ENCODE results near the gene NHEJ1.

NHEJ1 gene

DNA sequence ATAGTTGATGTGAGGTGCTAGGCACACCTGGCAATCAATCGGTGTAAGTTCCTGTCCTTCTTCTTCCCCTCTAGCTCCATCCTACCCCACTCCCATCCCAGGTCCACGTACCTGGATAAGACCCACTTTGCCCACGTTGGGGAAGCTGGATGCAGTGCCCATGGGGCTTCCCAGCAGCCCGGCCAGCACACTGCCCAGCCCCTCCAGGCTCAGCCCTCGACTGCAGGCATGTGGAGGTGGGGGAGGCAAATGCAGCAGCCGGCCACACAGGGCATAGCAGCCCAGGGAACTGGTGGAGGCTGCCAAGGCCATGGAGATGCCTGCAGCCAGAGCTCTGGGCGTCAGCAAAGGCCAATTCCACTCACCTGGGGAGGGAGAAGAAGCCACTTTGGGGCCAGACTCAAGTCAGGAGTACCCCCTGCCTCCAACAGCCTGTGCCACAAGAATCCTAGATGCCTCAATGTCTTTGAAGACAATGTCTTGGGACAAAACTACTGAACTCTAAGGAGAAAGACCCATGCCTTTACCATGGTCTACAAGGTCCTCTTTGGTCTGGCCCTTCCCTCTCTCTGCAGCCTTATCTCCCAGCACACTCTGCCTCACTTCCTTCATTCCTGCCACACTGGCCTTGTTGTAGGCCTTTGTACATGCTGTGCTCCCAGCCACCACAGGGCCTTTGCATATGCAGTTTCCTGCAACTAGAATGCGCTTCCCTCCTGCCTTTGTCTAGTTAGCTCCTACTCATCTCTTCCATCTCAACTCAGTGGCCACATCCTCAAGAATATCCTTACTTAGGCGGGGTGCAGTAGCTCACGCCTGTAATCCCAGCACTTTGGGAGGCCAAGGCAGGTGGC is 4.7 kb upstream of the NHEJ1 start:
- DNase-seq, result no peak

DNA sequence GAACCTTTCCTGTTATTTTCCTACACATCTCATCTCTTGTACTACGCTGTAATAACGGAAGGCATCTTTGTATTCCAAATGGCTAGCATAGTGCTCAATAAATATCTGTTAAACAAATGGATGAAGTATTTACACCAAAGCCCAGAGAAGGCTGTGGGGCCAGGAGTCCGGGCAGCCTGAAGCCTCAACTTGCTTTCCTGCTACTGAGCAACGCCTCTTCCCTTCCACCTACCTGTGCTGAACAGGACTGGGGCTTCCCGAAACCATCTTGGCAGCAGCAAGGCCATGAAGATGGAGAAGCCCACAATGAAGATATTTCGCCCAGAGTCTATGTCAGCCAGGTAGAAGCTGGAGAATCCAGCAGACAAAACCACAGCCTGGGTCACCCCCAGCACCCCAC is 2.5 kb upstream of the NHEJ1 start:
- DNase-seq, result no peak

- DNase-seq, result no peak
These were observed 482 bp upstream of the NHEJ1 start for GRCh38 chr2:219161097-219161496.

DNA sequence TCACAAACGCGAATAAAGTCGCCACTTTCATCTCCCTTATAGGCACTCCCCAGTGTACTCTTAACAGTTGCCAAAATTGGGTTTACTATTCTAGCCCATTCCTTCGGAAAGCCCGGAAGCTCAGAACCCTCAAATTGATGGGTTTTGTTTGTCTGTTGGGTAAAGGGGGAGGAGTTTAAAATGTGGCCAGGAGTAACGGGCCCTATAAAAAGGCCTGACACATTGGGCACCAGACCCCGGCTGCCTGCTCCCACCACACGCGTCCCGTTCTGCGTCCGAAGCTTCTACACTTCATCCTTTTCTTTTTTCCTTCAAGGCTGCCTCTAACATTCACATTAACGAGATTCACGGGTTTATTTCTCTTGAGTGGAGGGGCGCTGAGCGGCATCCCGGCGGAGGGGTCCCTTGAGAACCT is 837 bp downstream of the NHEJ1 start:
- no peak for DNase-seq

- no peak for DNase-seq
These were observed 2.0 kb downstream of the NHEJ1 start for GRCh38 chr2:219158586-219158985.

- no peak for DNase-seq
These were observed 2.6 kb downstream of the NHEJ1 start for GRCh38 chr2:219158025-219158424.

DNA sequence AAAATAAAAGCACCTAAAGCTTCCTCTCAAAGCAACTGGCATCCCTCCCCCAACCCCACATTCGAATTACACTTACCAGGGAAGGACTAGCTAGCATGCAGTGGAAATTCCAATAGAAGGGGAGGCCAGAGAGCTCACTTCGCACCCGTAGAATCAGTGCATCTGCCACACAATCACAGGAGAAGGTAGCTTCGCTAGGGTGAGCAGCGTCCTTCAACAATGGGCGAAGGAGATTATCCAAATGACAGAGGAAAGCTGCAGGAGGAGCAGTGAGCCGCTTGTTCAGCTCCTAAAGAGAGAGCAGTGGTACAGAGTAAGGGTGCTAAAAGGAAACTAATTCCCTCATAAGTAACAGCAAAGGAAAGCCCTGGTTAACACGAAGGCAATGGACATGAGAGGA is 3.2 kb downstream of the NHEJ1 start:
- DNase-seq, result no peak

GRCh38 chr2:219155054-219155644 is 5.5 kb downstream of the NHEJ1 start:
- DNase-seq, result no peak

- no peak for DNase-seq
These were observed 10.9 kb downstream of the NHEJ1 start for GRCh38 chr2:219149667-219150066.

DNA sequence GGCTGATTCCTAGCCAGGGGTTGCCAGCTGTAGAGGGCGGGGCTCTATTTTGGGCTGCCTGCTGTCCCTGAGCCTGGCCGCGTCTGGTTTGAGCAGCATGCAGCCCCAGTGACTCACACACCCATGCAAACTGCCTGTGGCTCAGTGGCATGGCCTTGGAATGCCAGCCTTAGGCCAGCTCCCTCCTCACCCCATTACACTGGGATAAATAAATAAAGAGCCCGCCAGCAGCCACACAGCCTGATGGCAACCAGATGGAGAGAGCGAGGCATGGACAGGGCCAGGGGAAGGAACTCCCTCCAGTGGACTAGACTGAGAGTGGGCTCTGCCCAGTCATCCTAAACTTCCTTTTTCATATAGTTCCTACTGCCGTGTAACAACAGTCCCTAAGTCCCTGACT is 18.3 kb downstream of the NHEJ1 start:
- DNase-seq, result no peak

- no peak for DNase-seq
These were observed 19.9 kb downstream of the NHEJ1 start for GRCh38 chr2:219140722-219141121.

DNA sequence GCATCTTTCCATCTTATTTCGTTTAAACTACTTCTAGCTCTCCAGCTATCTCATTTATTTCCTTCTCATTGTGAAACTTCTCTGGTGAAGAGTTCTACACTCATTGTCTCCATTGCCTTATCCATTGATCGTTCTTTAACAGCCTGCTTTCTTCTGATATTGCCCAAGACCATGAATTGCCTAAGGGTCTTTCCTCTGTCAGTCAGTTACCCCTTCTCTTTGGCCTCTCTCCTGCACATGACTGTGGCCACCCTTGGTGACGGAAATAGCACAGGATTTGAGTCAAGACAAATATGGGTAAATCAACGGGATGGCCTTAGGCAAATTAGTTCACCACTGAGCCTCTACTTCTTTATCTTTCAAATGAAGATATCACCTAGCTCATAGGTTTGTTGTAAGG is 26.6 kb downstream of the NHEJ1 start:
- no peak for DNase-seq

DNA sequence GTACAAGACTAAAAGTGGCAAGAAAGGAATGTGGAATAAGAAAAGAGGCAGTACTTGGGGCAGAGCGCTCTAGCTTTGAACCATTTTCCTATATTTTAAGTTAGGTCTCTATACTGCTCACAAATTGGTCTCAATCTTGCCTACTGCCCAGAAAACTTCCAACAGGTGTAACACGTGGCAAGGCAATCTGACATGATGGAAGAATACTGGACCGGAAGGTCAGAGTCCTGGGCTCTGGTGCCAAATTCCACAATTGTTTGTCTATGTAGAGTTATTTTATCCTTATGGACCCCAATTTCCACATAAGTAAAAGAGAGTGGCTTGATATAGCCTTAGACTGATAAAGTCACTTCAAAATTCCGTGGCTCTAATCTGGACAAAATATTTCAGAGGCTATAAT is 28.9 kb downstream of the NHEJ1 start:
- DNase-seq, result no peak

DNA sequence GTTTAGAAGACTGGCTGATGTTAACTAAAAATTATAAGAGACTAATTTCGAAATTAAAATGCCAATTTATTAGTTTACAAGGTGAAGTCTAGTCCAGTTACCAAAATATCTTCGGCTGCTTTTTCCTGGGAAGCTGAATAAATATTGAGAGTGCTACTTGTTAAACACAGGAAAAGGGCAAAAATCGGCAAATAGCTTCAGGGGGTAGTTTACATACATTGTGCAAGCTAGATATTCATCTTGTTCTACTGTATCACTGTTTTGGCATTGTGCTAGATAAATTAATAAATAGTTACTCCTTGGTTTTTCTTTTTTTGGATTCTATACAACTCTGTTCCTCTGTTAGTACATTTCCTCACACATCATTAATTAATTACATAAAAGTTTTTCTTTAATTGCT is 29.3 kb downstream of the NHEJ1 start:
- DNase-seq, result no peak

- no peak for DNase-seq
These were observed 31.0 kb downstream of the NHEJ1 start for GRCh38 chr2:219129589-219129988.

GRCh38 chr2:219128396-219128795 is 32.2 kb downstream of the NHEJ1 start:
- no peak for DNase-seq

DNA sequence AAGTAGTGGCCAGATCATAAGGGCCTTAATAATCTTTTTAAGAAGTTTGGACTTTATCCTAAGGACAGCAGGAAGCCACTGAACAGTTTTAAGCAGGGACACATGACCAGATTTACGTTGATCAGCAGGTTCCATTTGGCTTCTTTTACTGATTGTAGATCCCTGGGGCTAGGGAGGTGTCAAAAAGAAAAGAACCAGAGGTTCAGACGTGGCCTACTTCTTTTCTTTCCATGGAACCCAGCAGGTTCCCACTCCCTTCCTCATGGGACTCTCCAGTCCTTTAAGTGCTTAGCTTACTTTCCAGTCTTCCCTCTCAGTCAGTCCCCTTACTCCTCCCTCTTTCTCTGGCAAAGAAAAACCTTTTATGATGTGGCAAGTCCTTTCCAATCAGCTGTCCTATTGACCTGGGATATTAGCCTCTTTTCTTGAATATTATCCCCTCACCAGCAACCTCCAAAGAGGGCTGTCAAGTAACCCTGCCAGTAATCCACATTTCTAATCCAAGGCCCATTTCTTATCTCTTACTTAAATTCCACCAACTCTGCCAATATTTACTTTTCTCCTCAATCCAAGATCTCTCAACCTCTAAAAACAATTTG is 33.5 kb downstream of the NHEJ1 start:
- no peak for DNase-seq

GRCh38 chr2:219126555-219126954 is 34.1 kb downstream of the NHEJ1 start:
- no peak for DNase-seq

DNA sequence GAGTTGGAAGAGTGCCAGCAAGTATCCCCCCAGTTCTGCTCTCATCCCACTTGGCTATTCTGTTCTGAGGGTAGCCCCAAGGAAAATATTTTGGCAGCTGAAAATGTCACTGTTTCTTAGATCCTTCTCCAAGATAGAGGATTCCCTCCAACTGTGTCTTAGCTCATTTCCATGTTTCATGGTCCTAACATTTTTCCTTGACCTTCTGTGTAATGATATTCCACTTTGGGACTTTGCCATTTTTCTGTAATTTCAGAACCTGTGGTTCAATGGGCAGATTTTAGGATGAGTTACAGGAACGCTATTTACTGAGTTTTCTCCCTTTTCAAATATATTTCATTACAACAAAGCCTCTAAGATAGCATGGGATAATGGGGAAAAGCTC is 34.7 kb downstream of the NHEJ1 start:
- DNase-seq, result no peak

- no peak for DNase-seq
These were observed 35.3 kb downstream of the NHEJ1 start for GRCh38 chr2:219125225-219125885.

DNA sequence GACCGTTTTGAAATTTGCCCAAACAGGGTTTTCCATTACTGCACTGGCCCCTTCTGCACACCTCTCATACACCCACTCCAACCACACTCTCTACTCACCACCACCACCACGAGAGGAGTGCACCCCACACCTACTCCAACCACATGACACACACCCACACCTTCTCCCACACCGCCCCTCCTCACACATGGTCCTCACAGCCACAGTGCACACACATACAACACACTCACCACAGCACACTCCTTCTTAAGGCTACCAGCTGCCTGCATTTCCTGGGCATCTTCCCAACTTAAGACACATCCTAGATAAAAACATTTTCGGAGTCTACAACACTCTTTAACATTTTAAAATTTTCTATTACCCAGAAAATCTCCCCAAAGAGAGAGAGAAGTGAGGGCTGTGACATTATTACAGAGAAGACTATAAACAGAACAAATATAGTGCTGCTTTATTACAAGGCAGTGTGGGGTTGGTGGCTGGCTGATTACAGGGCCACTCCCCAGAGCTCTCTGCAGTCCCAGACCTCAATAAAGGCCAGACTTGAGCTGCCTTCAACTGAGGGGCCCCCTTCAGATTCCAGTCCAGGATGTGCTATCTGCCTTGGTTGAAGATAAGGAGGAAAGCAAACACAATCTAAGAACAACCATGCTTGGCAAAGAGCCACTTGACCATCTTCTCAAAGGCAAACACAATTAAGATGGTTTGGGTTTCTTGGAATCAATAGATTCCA is 36.1 kb downstream of the NHEJ1 start:
- no peak for DNase-seq

DNA sequence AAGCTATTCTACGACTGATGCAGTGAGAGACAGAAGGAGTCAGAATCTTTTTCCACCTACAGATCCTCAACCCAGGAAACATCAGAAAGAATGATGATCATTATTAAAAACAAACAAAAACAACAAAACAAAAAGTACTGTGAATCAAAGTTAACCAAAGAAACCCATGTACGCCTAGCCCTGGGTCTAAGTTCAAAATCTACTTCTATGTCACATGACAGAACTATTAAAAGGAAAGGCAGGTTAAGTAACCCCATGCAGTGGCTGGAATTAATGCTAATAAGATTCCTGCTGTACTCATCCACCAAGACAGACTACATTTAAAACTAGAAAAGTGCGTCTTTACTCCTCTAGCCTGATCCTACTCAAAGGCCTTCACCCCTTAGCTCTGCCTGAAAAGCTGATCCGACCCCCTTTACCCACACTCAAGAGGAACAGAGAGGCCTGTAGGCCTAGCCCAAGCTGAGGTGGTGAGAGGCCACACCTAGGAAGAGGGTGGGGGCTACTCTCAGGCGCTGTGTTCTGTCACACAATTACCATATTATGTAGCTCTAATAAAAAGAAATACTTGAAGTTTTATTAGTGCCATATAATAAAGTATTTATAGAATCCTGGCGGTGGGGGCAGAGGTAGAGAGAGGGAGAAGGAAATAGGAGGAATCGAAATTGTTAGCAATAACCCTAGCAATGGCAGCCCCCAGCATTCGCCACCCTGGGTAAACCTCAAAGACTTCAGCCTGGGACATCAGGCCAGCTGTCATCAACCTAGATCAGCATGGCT is 37.1 kb downstream of the NHEJ1 start:
- no peak for DNase-seq

Measured in activated effector memory CD4-positive, alpha-beta T cell treated with Interleukin-2 at 50 U/mL for 16 hours (primary cell).